IMR-90 (cell line): ENCODE results near the gene AADACL3. TPM values are rescaled to one million over a fixed set of nuclear protein-coding genes. Genes with fewer than 3 reads are reported as not detected.

Experiments
- ATAC-seq: fragments of 200-7000 bp; cut with Tn5 transposase; 2 replicates; pipeline ENCODE4 v1.9.1; 2020; ENCODE audit warnings: low read depth, mild to moderate bottlenecking, moderate library complexity
- BruUV-seq: library from RNA; stranded (reverse); fragments of 400-500 nt; replicated peaks from 2 replicates; lab custom pipeline; 2021; lab: Mats Ljungman, UMichigan
- CTCF ChIA-PET: fragments of 300-600 bp; formaldehyde crosslinking; extraction: SDS; loops from one replicate; lab custom pipeline; 2021; ENCODE audit warnings: antibody characterized with exemption; lab: Yijun Ruan, JAX
- POLR2A ChIA-PET: fragments of 300-600 bp; sonication (Branson Sonifier 250); formaldehyde crosslinking; loops from one replicate; lab custom pipeline; 2022; ENCODE audit warnings: antibody characterized with exemption; ENCODE audit not compliant: unreplicated experiment; lab: Charles Lee
- DNase-seq: peaks from one replicate; pipeline ENCODE4 v3.0.0; 2013
- H2AFZ ChIP-seq: replicated peaks from 2 replicates; pipeline ENCODE3; 2013; ENCODE audit warnings: low read length, mild to moderate bottlenecking; ENCODE audit not compliant: poor library complexity
- H2AK5ac ChIP-seq: 2 replicates; pipeline ENCODE4 v1.6.1; 2013; ENCODE audit warnings: low read depth, low read length, inconsistent platforms
- H2AK9ac ChIP-seq: replicated peaks from 2 replicates; pipeline ENCODE3; 2013; ENCODE audit warnings: mild to moderate bottlenecking, low read depth, low read length, moderate library complexity; ENCODE audit not compliant: poor library complexity
- H2BK120ac ChIP-seq: 2 replicates; pipeline ENCODE4 v1.6.1; 2013; ENCODE audit warnings: low read depth, low read length, inconsistent platforms
- H2BK15ac ChIP-seq: 3 replicates; pipeline ENCODE4 v1.6.1; 2013; ENCODE audit warnings: low read depth, low read length, inconsistent platforms
- H2BK20ac ChIP-seq: 2 replicates; pipeline ENCODE4 v1.6.1; 2013; ENCODE audit warnings: low read depth, mild to moderate bottlenecking, inconsistent platforms, low read length, moderate library complexity
- H2BK5ac ChIP-seq: 2 replicates; pipeline ENCODE4 v1.6.1; 2013; ENCODE audit warnings: mild to moderate bottlenecking, low read depth, low read length, inconsistent platforms; ENCODE audit not compliant: poor library complexity, severe bottlenecking
- H3K14ac ChIP-seq: replicated peaks from 2 replicates; pipeline ENCODE4 v1.6.1; 2013; ENCODE audit warnings: low read depth, low read length, inconsistent platforms
- H3K18ac ChIP-seq: 2 replicates; pipeline ENCODE4 v1.6.1; 2013; ENCODE audit warnings: low read depth, low read length, control low read depth
- H3K23ac ChIP-seq: 2 replicates; pipeline ENCODE4 v1.6.1; 2013; ENCODE audit warnings: low read depth, low read length, inconsistent platforms
- H3K27ac ChIP-seq: 2 replicates; pipeline ENCODE4 v1.5.1; 2013; ENCODE audit warnings: mild to moderate bottlenecking, control low read depth, low read length; ENCODE audit not compliant: insufficient read depth
- H3K27me3 ChIP-seq: 2 replicates; pipeline ENCODE4 v1.6.1; 2013; ENCODE audit warnings: low read length; ENCODE audit not compliant: control insufficient read depth, insufficient read depth
- H3K36me3 ChIP-seq: 2 replicates; pipeline ENCODE4 v1.6.1; 2013; ENCODE audit warnings: low read length, mixed read lengths; ENCODE audit not compliant: control insufficient read depth, insufficient read depth
- H3K4ac ChIP-seq: 2 replicates; pipeline ENCODE4 v1.6.1; 2013; ENCODE audit warnings: low read depth, low read length, inconsistent platforms
- H3K4me1 ChIP-seq: 2 replicates; pipeline ENCODE4 v1.6.1; 2013; ENCODE audit warnings: low read length, mixed read lengths; ENCODE audit not compliant: control insufficient read depth, insufficient read depth
- H3K4me2 ChIP-seq: 2 replicates; pipeline ENCODE4 v1.6.1; 2013; ENCODE audit warnings: low read depth, mild to moderate bottlenecking, control low read depth, low read length, moderate library complexity
- H3K4me3 ChIP-seq: 2 replicates; pipeline ENCODE4 v1.5.1; 2013; ENCODE audit warnings: low read depth, mild to moderate bottlenecking, control low read depth, low read length, moderate library complexity; ENCODE audit not compliant: insufficient read depth
- H3K56ac ChIP-seq: 2 replicates; pipeline ENCODE4 v1.6.1; 2013; ENCODE audit warnings: low read length, inconsistent platforms; ENCODE audit not compliant: insufficient read depth; ENCODE audit errors: extremely low read depth
- H3K79me1 ChIP-seq, 2 experiments: 2 replicates each; pipeline ENCODE4 v1.6.1; 2013; ENCODE audit warnings: low read length in 2 of 2, inconsistent platforms in 1 of 2, low read depth in 1 of 2
- H3K9ac ChIP-seq: 2 replicates; pipeline ENCODE4 v1.6.1; 2013; ENCODE audit warnings: low read depth, low read length, control low read depth
- H3K9me1 ChIP-seq: 2 replicates; pipeline ENCODE4 v1.6.1; 2013; ENCODE audit warnings: low read length, inconsistent platforms; ENCODE audit not compliant: insufficient read depth
- H3K9me3 ChIP-seq: 2 replicates; pipeline ENCODE4 v1.6.1; 2013; ENCODE audit warnings: low read length; ENCODE audit not compliant: control insufficient read depth, insufficient read depth
- H4K20me1 ChIP-seq: 2 replicates; pipeline ENCODE4 v1.6.1; 2013; ENCODE audit warnings: low read length, inconsistent platforms; ENCODE audit not compliant: insufficient read depth
- H4K5ac ChIP-seq: 2 replicates; pipeline ENCODE4 v1.6.1; 2013; ENCODE audit warnings: mild to moderate bottlenecking, low read depth, low read length, control low read depth
- H4K8ac ChIP-seq, 2 experiments: 2 replicates each; pipeline ENCODE4 v1.6.1; 2013; ENCODE audit warnings: low read depth in 2 of 2, low read length in 2 of 2, control low read depth in 1 of 2, inconsistent platforms in 1 of 2
- H4K91ac ChIP-seq: 2 replicates; pipeline ENCODE4 v1.6.1; 2013; ENCODE audit warnings: low read depth, low read length, inconsistent platforms; ENCODE audit not compliant: insufficient read depth
- BHLHE40 ChIP-seq: fragments of 150-350 bp; IDR thresholded peaks from 2 replicates; pipeline ENCODE4 v1.6.1; 2016; ENCODE audit warnings: mild to moderate bottlenecking, low read depth, low read length
- CTCF ChIP-seq: conservative IDR thresholded peaks from 2 replicates; pipeline ENCODE4 v1.5.1; 2012; ENCODE audit warnings: mild to moderate bottlenecking, low read depth, low read length, improper control_type of control experiment
- NFE2L2 ChIP-seq: fragments of 150-350 bp; IDR thresholded peaks from 2 replicates; pipeline ENCODE4 v1.6.1; 2016; ENCODE audit warnings: low read depth, mild to moderate bottlenecking, low read length
- POLR2A ChIP-seq: IDR thresholded peaks from 2 replicates; pipeline ENCODE4 v1.6.1; 2012; ENCODE audit warnings: mild to moderate bottlenecking, low read depth, low read length
- USF2 ChIP-seq: fragments of 150-350 bp; IDR thresholded peaks from 2 replicates; pipeline ENCODE4 v1.6.1; 2017; ENCODE audit warnings: mild to moderate bottlenecking, antibody characterized with exemption, low read length, low read depth
- WGBS, 2 experiments: methylation state at CpG; one replicate each; pipeline versions ENCODE4 v1.1.5 to v1.1.7; 2013; ENCODE audit warnings: missing lambda C conversion rate in 2 of 2; ENCODE audit not compliant: insufficient read length in 1 of 2; ENCODE audit errors: extremely low coverage in 2 of 2; 5-methylcytosine and 5-hydroxymethylcytosine counted together
- dilution Hi-C: fragments of 300-500 bp; cut with HindIII; formaldehyde crosslinking; loops from one replicate; pipeline ENCODE4 v1.14.3; 2018; ENCODE audit warnings: low sequenced_read_pairs; ENCODE audit not compliant: unreplicated experiment
- in situ Hi-C: fragments of 300-500 bp; cut with MboI; formaldehyde crosslinking; loops from 3 replicates; pipeline ENCODE4 v1.14.3; 2019; ENCODE audit warnings: low sequenced_read_pairs, inconsistent platforms, mixed read lengths
- intact Hi-C: fragments of 100-400 bp; cut with micrococcal nuclease; formaldehyde crosslinking; loops from 2 replicates; pipeline ENCODE4 v1.10.0; 2022
- polyA plus RNA-seq, 3 experiments: library from polyadenylated mRNA; depleted of rRNA; stranded (reverse); fragments of >200 nt; gene quantifications; 2 replicates each; pipeline ENCODE4 v1.2.3, GENCODE V29; 2012; ENCODE audit warnings: low replicate concordance in 1 of 3
- total RNA-seq: library from RNA; depleted of rRNA; stranded (reverse); fragments of >200 nt; gene quantifications from 2 replicates; pipeline ENCODE4 v1.2.3, GENCODE V29; 2012

The AADACL3 gene
- total and polyA plus RNA-seq, 2 of the 4 experiments (the other 2 are of a cell fraction), result not detected

- H2AK5ac ChIP-seq, result no peak within 1 kb of the TSS
- intact Hi-C loops, result no loop called here
- H3K4me3 ChIP-seq, result no peak within 1 kb of the TSS
- H2BK20ac ChIP-seq, result no peak within 1 kb of the TSS
- no peak within 1 kb of the TSS for H3K4ac ChIP-seq
- no TSS peak for BruUV-seq
- H2AK9ac ChIP-seq, result no peak within 1 kb of the TSS
- no peak within 1 kb of the TSS for H3K4me2 ChIP-seq
- POLR2A ChIA-PET, result no interaction called here
- no peak within 1 kb of the TSS for H3K14ac ChIP-seq
- CTCF ChIA-PET, result no interaction called here
- no peaks in the 10 kb centered on the region for H3K4me1 ChIP-seq
- no peak within 1 kb of the TSS for H3K23ac ChIP-seq
- dilution Hi-C loops, result no loop called here
- H3K9me3 ChIP-seq, result peaks cover 44% of the 10 kb centered on the region
- no peaks in the 10 kb centered on the region for H3K27me3 ChIP-seq
- no peak within 1 kb of the TSS for H2BK5ac ChIP-seq
- H3K79me1 ChIP-seq, result no peaks in the 10 kb centered on the region
- H4K20me1 ChIP-seq, result no peaks in the 10 kb centered on the region
- no peak within 1 kb of the TSS for H2BK120ac ChIP-seq
- H4K8ac ChIP-seq, result no peak within 1 kb of the TSS
- no peak within 1 kb of the TSS for H2AFZ ChIP-seq
- TF ChIP-seq USF2, result no peak
- TF ChIP-seq NFE2L2, result no peak
- TF ChIP-seq BHLHE40, result no peak
- no peak for TF ChIP-seq POLR2A
- TF ChIP-seq CTCF, result no peak
- H3K18ac ChIP-seq, result no peak within 1 kb of the TSS
- H3K9ac ChIP-seq, result no peak within 1 kb of the TSS
- H3K36me3 ChIP-seq, result no peaks in the 10 kb centered on the region
- DNase-seq, result no peak
- H3K27ac ChIP-seq, result no peak within 1 kb of the TSS
- in situ Hi-C loops, result no loop called here
- no peak for ATAC-seq
- no peak within 1 kb of the TSS for H2BK15ac ChIP-seq
- H3K56ac ChIP-seq, result no peak within 1 kb of the TSS
- no peak within 1 kb of the TSS for H4K5ac ChIP-seq
- no peak within 1 kb of the TSS for H4K91ac ChIP-seq
- H3K9me1 ChIP-seq, result no peaks in the 10 kb centered on the region
- 49% methylated on average over 3 of the region's 5 CpGs; no CpG with 5 or more reads in 1 of the 2 experiments for WGBS, 2 experiments
These were observed 57.5 kb downstream of the AADACL3 start, which contains the start of gene PRAMEF12 for GRCh38 chr1:12773438-12773837. PRAMEF12 (plus strand) TSS chr1:12773738; CDS start chr1:12774868, 1,130 bp downstream.
